Liver (tissue), 9 donors: Measurements from ENCODE around the gene CABLES1. TPM values are rescaled to one million over a fixed set of nuclear protein-coding genes. Genes with fewer than 3 reads are reported as not detected.

Experiments
- DNase-seq: peaks from one replicate; pipeline ENCODE4 v3.0.0-alpha.2; 2017; ENCODE audit warnings: low spot score
- H3K27ac ChIP-seq, 2 donors: one replicate each; pipeline ENCODE4 v1.7.0; 2013; ENCODE audit warnings: inconsistent platforms in 2 of 2, low read length in 2 of 2, control low read depth in 1 of 2, low read depth in 1 of 2, mild to moderate bottlenecking in 1 of 2
- H3K27me3 ChIP-seq, 4 donors: one replicate each; pipeline versions ENCODE4 v1.6.1 to v1.7.0; 2013; ENCODE audit warnings: low read length in 3 of 4, inconsistent platforms in 1 of 4, mild to moderate bottlenecking in 1 of 4, moderate library complexity in 1 of 4; ENCODE audit not compliant: control insufficient read depth in 4 of 4, insufficient read depth in 4 of 4
- H3K36me3 ChIP-seq, 4 donors: one replicate each; pipeline versions ENCODE4 v1.6.1 to v1.7.0; 2013; ENCODE audit warnings: low read length in 3 of 4, mild to moderate bottlenecking in 3 of 4, low read depth in 1 of 4, moderate library complexity in 1 of 4; ENCODE audit not compliant: control insufficient read depth in 4 of 4, insufficient read depth in 3 of 4
- H3K4me1 ChIP-seq, 4 donors: one replicate each; pipeline versions ENCODE4 v1.6.1 to v1.7.0; 2013; ENCODE audit warnings: low read length in 3 of 4, mild to moderate bottlenecking in 3 of 4, moderate library complexity in 1 of 4; ENCODE audit not compliant: control insufficient read depth in 4 of 4, insufficient read depth in 4 of 4
- H3K4me3 ChIP-seq, 3 donors: one replicate each; pipeline versions ENCODE4 v1.6.1 to v1.7.0; 2013; ENCODE audit warnings: low read length in 3 of 3, control low read depth in 1 of 3, low read depth in 1 of 3, mild to moderate bottlenecking in 1 of 3
- H3K9ac ChIP-seq, 2 donors: one replicate each; pipeline ENCODE4 v1.7.0; 2013; ENCODE audit warnings: low read length in 2 of 2, mild to moderate bottlenecking in 2 of 2, moderate library complexity in 2 of 2, control low read depth in 1 of 2, low read depth in 1 of 2
- H3K9me3 ChIP-seq, 4 donors: one replicate each; pipeline versions ENCODE4 v1.6.1 to v1.7.0; 2013; ENCODE audit warnings: low read length in 3 of 4; ENCODE audit not compliant: control insufficient read depth in 4 of 4
- ATF3 ChIP-seq: IDR thresholded peaks from 2 replicates; pipeline ENCODE4 v1.6.1; 2016; ENCODE audit warnings: antibody characterized with exemption
- EGR1 ChIP-seq, 2 donors: IDR thresholded peaks; 2 replicates each; pipeline ENCODE4 v1.6.1; 2016 to 2018; ENCODE audit warnings: antibody characterized with exemption in 2 of 2, low read depth in 2 of 2
- FOXA1 ChIP-seq: IDR thresholded peaks from 2 replicates; pipeline ENCODE4 v1.6.1; 2016; ENCODE audit warnings: antibody characterized with exemption
- FOXA2 ChIP-seq: IDR thresholded peaks from 2 replicates; pipeline ENCODE4 v1.6.1; 2016; ENCODE audit warnings: antibody characterized with exemption
- GABPA ChIP-seq, 2 donors: IDR thresholded peaks in 1 of 2; conservative IDR thresholded peaks in 1 of 2; 2 replicates each; pipeline ENCODE4 v1.6.1; 2016; ENCODE audit warnings: antibody characterized with exemption in 2 of 2, mild to moderate bottlenecking in 1 of 2, moderate library complexity in 1 of 2
- HNF4A ChIP-seq, 2 donors: conservative IDR thresholded peaks; 2 replicates each; pipeline ENCODE4 v1.6.1; 2016; ENCODE audit warnings: antibody characterized with exemption in 2 of 2, mild to moderate bottlenecking in 2 of 2
- HNF4G ChIP-seq: IDR thresholded peaks from 2 replicates; pipeline ENCODE4 v1.6.1; 2016; ENCODE audit warnings: antibody characterized with exemption
- JUND ChIP-seq, 2 donors: IDR thresholded peaks; 2 replicates each; pipeline ENCODE4 v1.6.1; 2016; ENCODE audit warnings: antibody characterized with exemption in 2 of 2
- MAX ChIP-seq: IDR thresholded peaks from 2 replicates; pipeline ENCODE4 v1.6.1; 2016; ENCODE audit warnings: antibody characterized with exemption
- NR2F2 ChIP-seq: IDR thresholded peaks from 2 replicates; pipeline ENCODE4 v1.6.1; 2016; ENCODE audit warnings: antibody characterized with exemption
- RAD21 ChIP-seq, 2 donors: IDR thresholded peaks; 2 replicates each; pipeline ENCODE4 v1.6.1; 2016; ENCODE audit warnings: antibody characterized with exemption in 2 of 2, mild to moderate bottlenecking in 2 of 2
- RXRA ChIP-seq, 2 donors: IDR thresholded peaks; 2 replicates each; pipeline ENCODE4 v1.6.1; 2017 to 2018; ENCODE audit warnings: antibody characterized with exemption in 2 of 2, mild to moderate bottlenecking in 1 of 2
- TAF1 ChIP-seq: conservative IDR thresholded peaks from 2 replicates; pipeline ENCODE4 v1.6.1; 2016; ENCODE audit warnings: antibody characterized with exemption, mild to moderate bottlenecking
- YY1 ChIP-seq: IDR thresholded peaks from 2 replicates; pipeline ENCODE4 v1.6.1; 2016; ENCODE audit warnings: antibody characterized with exemption, mild to moderate bottlenecking
- WGBS: extraction: QIAGEN DNeasy Blood & Tissue Kit; methylation state at CpG from one replicate; pipeline ENCODE4 v1.1.7; 2013; 5-methylcytosine and 5-hydroxymethylcytosine counted together
- polyA plus RNA-seq, 2 donors: library from polyadenylated mRNA; stranded (reverse) in 1 of 2; unstranded in 1 of 2; fragments of 200-250 nt in 1 of 2; fragments of >200 nt in 1 of 2; fragmentation: Nextera tagmentation in 1 of 2; extraction: Ambion mirVana in 1 of 2; gene quantifications; one replicate each; pipeline versions ENCODE4 v1.2.1 to v1.2.3, GENCODE V29; 2013 to 2015
- total RNA-seq, 2 donors: library from RNA; depleted of rRNA; stranded (reverse); fragments of >200 nt; gene quantifications; one replicate each; pipeline ENCODE4 v1.2.3, GENCODE V29; 2014
- TF ChIP-seq, protein P1 (sequence below): IDR thresholded peaks from 2 replicates; pipeline ENCODE4 v1.6.1; 2016; ENCODE audit warnings: antibody characterized with exemption, mild to moderate bottlenecking
- TF ChIP-seq, protein P2 (sequence below): fragments of 150-350 bp; IDR thresholded peaks from 2 replicates; pipeline ENCODE4 v1.5.1; 2017; ENCODE audit warnings: improper control_type of control experiment, low read depth, low read length; ENCODE audit not compliant: missing input control
- donor health status: healthy.
- donor health status: healthy.
- donor health status: healthy.
- donor health status: healthy.
- donor health status: healthy.

The CABLES1 gene
- total and polyA plus RNA-seq, 4 donors = 3.3 to 8.9 (median 4.5) TPM

GRCh38 chr18:23279931-23280330 lies 144.6 kb downstream of the CABLES1 start (continued):
- TF ChIP-seq JUND (IDR thresholded peaks at IDR 0.05) (no peak), NR2F2 (no peak), YY1 (no peak), RAD21 (IDR thresholded peaks at IDR 0.05) (no peak), TAF1 (no peak), FOXA2 (no peak)
- TF ChIP-seq, protein P1, sequence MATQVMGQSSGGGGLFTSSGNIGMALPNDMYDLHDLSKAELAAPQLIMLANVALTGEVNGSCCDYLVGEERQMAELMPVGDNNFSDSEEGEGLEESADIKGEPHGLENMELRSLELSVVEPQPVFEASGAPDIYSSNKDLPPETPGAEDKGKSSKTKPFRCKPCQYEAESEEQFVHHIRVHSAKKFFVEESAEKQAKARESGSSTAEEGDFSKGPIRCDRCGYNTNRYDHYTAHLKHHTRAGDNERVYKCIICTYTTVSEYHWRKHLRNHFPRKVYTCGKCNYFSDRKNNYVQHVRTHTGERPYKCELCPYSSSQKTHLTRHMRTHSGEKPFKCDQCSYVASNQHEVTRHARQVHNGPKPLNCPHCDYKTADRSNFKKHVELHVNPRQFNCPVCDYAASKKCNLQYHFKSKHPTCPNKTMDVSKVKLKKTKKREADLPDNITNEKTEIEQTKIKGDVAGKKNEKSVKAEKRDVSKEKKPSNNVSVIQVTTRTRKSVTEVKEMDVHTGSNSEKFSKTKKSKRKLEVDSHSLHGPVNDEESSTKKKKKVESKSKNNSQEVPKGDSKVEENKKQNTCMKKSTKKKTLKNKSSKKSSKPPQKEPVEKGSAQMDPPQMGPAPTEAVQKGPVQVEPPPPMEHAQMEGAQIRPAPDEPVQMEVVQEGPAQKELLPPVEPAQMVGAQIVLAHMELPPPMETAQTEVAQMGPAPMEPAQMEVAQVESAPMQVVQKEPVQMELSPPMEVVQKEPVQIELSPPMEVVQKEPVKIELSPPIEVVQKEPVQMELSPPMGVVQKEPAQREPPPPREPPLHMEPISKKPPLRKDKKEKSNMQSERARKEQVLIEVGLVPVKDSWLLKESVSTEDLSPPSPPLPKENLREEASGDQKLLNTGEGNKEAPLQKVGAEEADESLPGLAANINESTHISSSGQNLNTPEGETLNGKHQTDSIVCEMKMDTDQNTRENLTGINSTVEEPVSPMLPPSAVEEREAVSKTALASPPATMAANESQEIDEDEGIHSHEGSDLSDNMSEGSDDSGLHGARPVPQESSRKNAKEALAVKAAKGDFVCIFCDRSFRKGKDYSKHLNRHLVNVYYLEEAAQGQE = no peak

- 92% methylated on average over 5 of the region's 5 CpGs for WGBS
- no peaks in the 10 kb centered on the region for H3K36me3 ChIP-seq
- H3K4me1 ChIP-seq = no peaks in the 10 kb centered on the region
- TF ChIP-seq, protein P1 = no peak
- no peak for TF ChIP-seq GABPA (IDR thresholded peaks at IDR 0.05 in 1 of 2, conservative IDR thresholded peaks at IDR 0.05 in 1 of 2)
- no peaks in the 10 kb centered on the region for H3K27me3 ChIP-seq
- no peak overlapping the region for H3K9ac ChIP-seq
- no peak overlapping the region for H3K4me3 ChIP-seq
- no peak for DNase-seq
- H3K9me3 ChIP-seq = no peaks in the 10 kb centered on the region
- no peak overlapping the region for H3K27ac ChIP-seq
Measured at GRCh38 chr18:23280844-23281243, 145.6 kb downstream of the CABLES1 start.

DNA sequence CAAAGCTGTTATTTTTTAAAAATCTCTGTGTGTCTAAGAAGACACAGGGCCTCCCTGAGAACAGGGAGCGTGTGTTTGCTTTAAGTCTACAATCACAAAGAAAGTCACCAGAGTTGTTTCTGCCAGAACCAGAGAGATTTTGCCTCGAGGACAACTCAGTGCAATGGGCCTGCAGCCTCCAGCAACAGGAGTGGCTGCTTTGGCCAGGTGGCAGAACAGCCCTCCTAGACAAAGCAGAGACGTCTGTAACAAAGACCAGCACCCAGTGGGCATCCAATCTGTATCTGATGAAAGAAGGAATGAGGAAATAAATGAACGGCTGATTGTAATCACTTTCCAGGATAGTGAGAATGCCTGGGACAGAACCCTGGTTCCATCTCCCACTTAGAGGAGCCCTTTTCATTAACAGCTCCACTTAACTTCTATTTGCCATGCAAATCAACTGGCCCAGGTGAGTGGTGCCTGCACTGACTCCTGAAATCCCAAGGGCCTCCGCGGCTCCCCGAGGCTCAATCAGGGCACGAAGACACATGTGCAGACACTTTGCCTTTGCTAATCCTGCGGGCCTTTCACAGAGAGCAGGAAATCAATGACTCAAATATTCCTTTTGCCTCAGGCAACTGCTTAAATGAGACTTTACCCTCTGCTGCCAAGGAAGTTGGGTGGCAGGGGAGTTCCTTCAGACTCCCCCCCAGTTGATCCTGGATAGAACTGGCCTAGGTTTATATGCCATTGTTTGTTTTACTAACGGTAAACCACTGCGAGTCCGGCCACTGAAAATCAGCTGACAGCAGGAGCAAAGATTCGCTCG lies 146.5 kb downstream of the CABLES1 start:
- 87% methylated on average over 14 of the region's 14 CpGs for WGBS
- no peak overlapping the region for H3K27ac ChIP-seq
- H3K4me3 ChIP-seq = no peak overlapping the region
- no peak overlapping the region for H3K9ac ChIP-seq
- H3K9me3 ChIP-seq = no peaks in the 10 kb centered on the region
- no peaks in the 10 kb centered on the region for H3K27me3 ChIP-seq
- DNase-seq = no peak
- H3K36me3 ChIP-seq = no peaks in the 10 kb centered on the region
- no peaks in the 10 kb centered on the region for H3K4me1 ChIP-seq
- no peak for TF ChIP-seq FOXA2
- no peak for TF ChIP-seq HNF4A (conservative IDR thresholded peaks at IDR 0.05)
- no peak for TF ChIP-seq HNF4G
- TF ChIP-seq MAX = no peak
- no peak for TF ChIP-seq EGR1 (IDR thresholded peaks at IDR 0.05; ENCODE audit: low read depth in 2 of 2)
- TF ChIP-seq, protein P2, sequence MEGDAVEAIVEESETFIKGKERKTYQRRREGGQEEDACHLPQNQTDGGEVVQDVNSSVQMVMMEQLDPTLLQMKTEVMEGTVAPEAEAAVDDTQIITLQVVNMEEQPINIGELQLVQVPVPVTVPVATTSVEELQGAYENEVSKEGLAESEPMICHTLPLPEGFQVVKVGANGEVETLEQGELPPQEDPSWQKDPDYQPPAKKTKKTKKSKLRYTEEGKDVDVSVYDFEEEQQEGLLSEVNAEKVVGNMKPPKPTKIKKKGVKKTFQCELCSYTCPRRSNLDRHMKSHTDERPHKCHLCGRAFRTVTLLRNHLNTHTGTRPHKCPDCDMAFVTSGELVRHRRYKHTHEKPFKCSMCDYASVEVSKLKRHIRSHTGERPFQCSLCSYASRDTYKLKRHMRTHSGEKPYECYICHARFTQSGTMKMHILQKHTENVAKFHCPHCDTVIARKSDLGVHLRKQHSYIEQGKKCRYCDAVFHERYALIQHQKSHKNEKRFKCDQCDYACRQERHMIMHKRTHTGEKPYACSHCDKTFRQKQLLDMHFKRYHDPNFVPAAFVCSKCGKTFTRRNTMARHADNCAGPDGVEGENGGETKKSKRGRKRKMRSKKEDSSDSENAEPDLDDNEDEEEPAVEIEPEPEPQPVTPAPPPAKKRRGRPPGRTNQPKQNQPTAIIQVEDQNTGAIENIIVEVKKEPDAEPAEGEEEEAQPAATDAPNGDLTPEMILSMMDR = no peak
- TF ChIP-seq, protein P1 = no peak
- TF ChIP-seq GABPA (IDR thresholded peaks at IDR 0.05 in 1 of 2, conservative IDR thresholded peaks at IDR 0.05 in 1 of 2) = no peak
- TF ChIP-seq NR2F2 = no peak
- TF ChIP-seq RXRA (IDR thresholded peaks at IDR 0.05) = no peak
- TF ChIP-seq FOXA1 = no peak
- no peak for TF ChIP-seq ATF3
